IMR-90 (cell line): ENCODE results near the gene METTL22. TPM values are rescaled to one million over a fixed set of nuclear protein-coding genes. Genes with fewer than 3 reads are reported as not detected.

Experiments used
- ATAC-seq: fragments of 200-7000 bp; cut with Tn5 transposase; 2 replicates; pipeline ENCODE4 v1.9.1; 2020; ENCODE audit warnings: low read depth, mild to moderate bottlenecking, moderate library complexity
- BruUV-seq: library from RNA; stranded (reverse); fragments of 400-500 nt; replicated peaks from 2 replicates; lab custom pipeline; 2021; lab: Mats Ljungman, UMichigan
- CTCF ChIA-PET: fragments of 300-600 bp; formaldehyde crosslinking; extraction: SDS; loops from one replicate; lab custom pipeline; 2021; ENCODE audit warnings: antibody characterized with exemption; lab: Yijun Ruan, JAX
- POLR2A ChIA-PET: fragments of 300-600 bp; sonication (Branson Sonifier 250); formaldehyde crosslinking; loops from one replicate; lab custom pipeline; 2022; ENCODE audit warnings: antibody characterized with exemption; ENCODE audit not compliant: unreplicated experiment; lab: Charles Lee
- DNase-seq: peaks from one replicate; pipeline ENCODE4 v3.0.0; 2013
- H2AFZ ChIP-seq: replicated peaks from 2 replicates; pipeline ENCODE3; 2013; ENCODE audit warnings: low read length, mild to moderate bottlenecking; ENCODE audit not compliant: poor library complexity
- H2AK5ac ChIP-seq: 2 replicates; pipeline ENCODE4 v1.6.1; 2013; ENCODE audit warnings: low read depth, low read length, inconsistent platforms
- H2AK9ac ChIP-seq: replicated peaks from 2 replicates; pipeline ENCODE3; 2013; ENCODE audit warnings: mild to moderate bottlenecking, low read depth, low read length, moderate library complexity; ENCODE audit not compliant: poor library complexity
- H2BK120ac ChIP-seq: 2 replicates; pipeline ENCODE4 v1.6.1; 2013; ENCODE audit warnings: low read depth, low read length, inconsistent platforms
- H2BK15ac ChIP-seq: 3 replicates; pipeline ENCODE4 v1.6.1; 2013; ENCODE audit warnings: low read depth, low read length, inconsistent platforms
- H2BK20ac ChIP-seq: 2 replicates; pipeline ENCODE4 v1.6.1; 2013; ENCODE audit warnings: low read depth, mild to moderate bottlenecking, inconsistent platforms, low read length, moderate library complexity
- H2BK5ac ChIP-seq: 2 replicates; pipeline ENCODE4 v1.6.1; 2013; ENCODE audit warnings: mild to moderate bottlenecking, low read depth, low read length, inconsistent platforms; ENCODE audit not compliant: poor library complexity, severe bottlenecking
- H3K14ac ChIP-seq: replicated peaks from 2 replicates; pipeline ENCODE4 v1.6.1; 2013; ENCODE audit warnings: low read depth, low read length, inconsistent platforms
- H3K18ac ChIP-seq: 2 replicates; pipeline ENCODE4 v1.6.1; 2013; ENCODE audit warnings: low read depth, low read length, control low read depth
- H3K23ac ChIP-seq: 2 replicates; pipeline ENCODE4 v1.6.1; 2013; ENCODE audit warnings: low read depth, low read length, inconsistent platforms
- H3K27ac ChIP-seq: 2 replicates; pipeline ENCODE4 v1.5.1; 2013; ENCODE audit warnings: mild to moderate bottlenecking, control low read depth, low read length; ENCODE audit not compliant: insufficient read depth
- H3K27me3 ChIP-seq: 2 replicates; pipeline ENCODE4 v1.6.1; 2013; ENCODE audit warnings: low read length; ENCODE audit not compliant: control insufficient read depth, insufficient read depth
- H3K36me3 ChIP-seq: 2 replicates; pipeline ENCODE4 v1.6.1; 2013; ENCODE audit warnings: low read length, mixed read lengths; ENCODE audit not compliant: control insufficient read depth, insufficient read depth
- H3K4ac ChIP-seq: 2 replicates; pipeline ENCODE4 v1.6.1; 2013; ENCODE audit warnings: low read depth, low read length, inconsistent platforms
- H3K4me1 ChIP-seq: 2 replicates; pipeline ENCODE4 v1.6.1; 2013; ENCODE audit warnings: low read length, mixed read lengths; ENCODE audit not compliant: control insufficient read depth, insufficient read depth
- H3K4me2 ChIP-seq: 2 replicates; pipeline ENCODE4 v1.6.1; 2013; ENCODE audit warnings: low read depth, mild to moderate bottlenecking, control low read depth, low read length, moderate library complexity
- H3K4me3 ChIP-seq: 2 replicates; pipeline ENCODE4 v1.5.1; 2013; ENCODE audit warnings: low read depth, mild to moderate bottlenecking, control low read depth, low read length, moderate library complexity; ENCODE audit not compliant: insufficient read depth
- H3K56ac ChIP-seq: 2 replicates; pipeline ENCODE4 v1.6.1; 2013; ENCODE audit warnings: low read length, inconsistent platforms; ENCODE audit not compliant: insufficient read depth; ENCODE audit errors: extremely low read depth
- H3K79me1 ChIP-seq, 2 experiments: 2 replicates each; pipeline ENCODE4 v1.6.1; 2013; ENCODE audit warnings: low read length in 2 of 2, inconsistent platforms in 1 of 2, low read depth in 1 of 2
- H3K9ac ChIP-seq: 2 replicates; pipeline ENCODE4 v1.6.1; 2013; ENCODE audit warnings: low read depth, low read length, control low read depth
- H3K9me1 ChIP-seq: 2 replicates; pipeline ENCODE4 v1.6.1; 2013; ENCODE audit warnings: low read length, inconsistent platforms; ENCODE audit not compliant: insufficient read depth
- H3K9me3 ChIP-seq: 2 replicates; pipeline ENCODE4 v1.6.1; 2013; ENCODE audit warnings: low read length; ENCODE audit not compliant: control insufficient read depth, insufficient read depth
- H4K20me1 ChIP-seq: 2 replicates; pipeline ENCODE4 v1.6.1; 2013; ENCODE audit warnings: low read length, inconsistent platforms; ENCODE audit not compliant: insufficient read depth
- H4K5ac ChIP-seq: 2 replicates; pipeline ENCODE4 v1.6.1; 2013; ENCODE audit warnings: mild to moderate bottlenecking, low read depth, low read length, control low read depth
- H4K8ac ChIP-seq, 2 experiments: 2 replicates each; pipeline ENCODE4 v1.6.1; 2013; ENCODE audit warnings: low read depth in 2 of 2, low read length in 2 of 2, control low read depth in 1 of 2, inconsistent platforms in 1 of 2
- H4K91ac ChIP-seq: 2 replicates; pipeline ENCODE4 v1.6.1; 2013; ENCODE audit warnings: low read depth, low read length, inconsistent platforms; ENCODE audit not compliant: insufficient read depth
- BHLHE40 ChIP-seq: fragments of 150-350 bp; IDR thresholded peaks from 2 replicates; pipeline ENCODE4 v1.6.1; 2016; ENCODE audit warnings: mild to moderate bottlenecking, low read depth, low read length
- CEBPB ChIP-seq: IDR thresholded peaks from 2 replicates; pipeline ENCODE4 v1.6.1; 2012; ENCODE audit warnings: low read depth, low read length, improper control_type of control experiment
- CHD1 ChIP-seq: IDR thresholded peaks from 2 replicates; pipeline ENCODE4 v1.6.1; 2012; ENCODE audit warnings: low read depth, low read length, improper control_type of control experiment
- ELK1 ChIP-seq: fragments of 150-350 bp; IDR thresholded peaks from 2 replicates; pipeline ENCODE4 v1.6.1; 2016; ENCODE audit warnings: low read depth, mild to moderate bottlenecking, low read length, moderate library complexity, borderline replicate concordance
- FOS ChIP-seq: fragments of 150-350 bp; IDR thresholded peaks from 2 replicates; pipeline ENCODE4 v1.6.1; 2016; ENCODE audit warnings: low read depth, low read length
- MAFK ChIP-seq: IDR thresholded peaks from 2 replicates; pipeline ENCODE4 v1.6.1; 2012; ENCODE audit warnings: low read depth, low read length, improper control_type of control experiment
- MAZ ChIP-seq: IDR thresholded peaks from 2 replicates; pipeline ENCODE4 v1.6.1; 2012; ENCODE audit warnings: low read depth, mild to moderate bottlenecking, low read length, improper control_type of control experiment, moderate library complexity, borderline replicate concordance
- MXI1 ChIP-seq: IDR thresholded peaks from 2 replicates; pipeline ENCODE4 v1.6.1; 2012; ENCODE audit warnings: low read depth, mild to moderate bottlenecking, low read length, moderate library complexity, borderline replicate concordance
- NFE2L2 ChIP-seq: fragments of 150-350 bp; IDR thresholded peaks from 2 replicates; pipeline ENCODE4 v1.6.1; 2016; ENCODE audit warnings: low read depth, mild to moderate bottlenecking, low read length
- POLR2A ChIP-seq: IDR thresholded peaks from 2 replicates; pipeline ENCODE4 v1.6.1; 2012; ENCODE audit warnings: mild to moderate bottlenecking, low read depth, low read length
- RCOR1 ChIP-seq: IDR thresholded peaks from 2 replicates; pipeline ENCODE4 v1.6.1; 2012; ENCODE audit warnings: mild to moderate bottlenecking, low read length, improper control_type of control experiment; ENCODE audit not compliant: insufficient replicate concordance
- RFX5 ChIP-seq: IDR thresholded peaks from 2 replicates; pipeline ENCODE4 v1.8.0; 2012; ENCODE audit warnings: low read depth, mild to moderate bottlenecking, low read length, moderate library complexity
- WGBS, 2 experiments: methylation state at CpG; one replicate each; pipeline versions ENCODE4 v1.1.5 to v1.1.7; 2013; ENCODE audit warnings: missing lambda C conversion rate in 2 of 2; ENCODE audit not compliant: insufficient read length in 1 of 2; ENCODE audit errors: extremely low coverage in 2 of 2; 5-methylcytosine and 5-hydroxymethylcytosine counted together
- dilution Hi-C: fragments of 300-500 bp; cut with HindIII; formaldehyde crosslinking; loops from one replicate; pipeline ENCODE4 v1.14.3; 2018; ENCODE audit warnings: low sequenced_read_pairs; ENCODE audit not compliant: unreplicated experiment
- in situ Hi-C: fragments of 300-500 bp; cut with MboI; formaldehyde crosslinking; loops from 3 replicates; pipeline ENCODE4 v1.14.3; 2019; ENCODE audit warnings: low sequenced_read_pairs, inconsistent platforms, mixed read lengths
- intact Hi-C: fragments of 100-400 bp; cut with micrococcal nuclease; formaldehyde crosslinking; loops from 2 replicates; pipeline ENCODE4 v1.10.0; 2022
- polyA plus RNA-seq, 3 experiments: library from polyadenylated mRNA; depleted of rRNA; stranded (reverse); fragments of >200 nt; gene quantifications; 2 replicates each; pipeline ENCODE4 v1.2.3, GENCODE V29; 2012; ENCODE audit warnings: low replicate concordance in 1 of 3
- total RNA-seq: library from RNA; depleted of rRNA; stranded (reverse); fragments of >200 nt; gene quantifications from 2 replicates; pipeline ENCODE4 v1.2.3, GENCODE V29; 2012
- TF ChIP-seq, protein P1 (sequence below): conservative IDR thresholded peaks from 2 replicates; pipeline ENCODE4 v1.5.1; 2012; ENCODE audit warnings: mild to moderate bottlenecking, low read depth, low read length, improper control_type of control experiment
- TF ChIP-seq, protein P2 (sequence below): fragments of 150-350 bp; IDR thresholded peaks from 2 replicates; pipeline ENCODE4 v1.6.1; 2017; ENCODE audit warnings: mild to moderate bottlenecking, antibody characterized with exemption, low read length, low read depth

METTL22 gene
- total and polyA plus RNA-seq, 2 of the 4 experiments (the other 2 are of a cell fraction), result 27.2 to 51.2 TPM

DNA sequence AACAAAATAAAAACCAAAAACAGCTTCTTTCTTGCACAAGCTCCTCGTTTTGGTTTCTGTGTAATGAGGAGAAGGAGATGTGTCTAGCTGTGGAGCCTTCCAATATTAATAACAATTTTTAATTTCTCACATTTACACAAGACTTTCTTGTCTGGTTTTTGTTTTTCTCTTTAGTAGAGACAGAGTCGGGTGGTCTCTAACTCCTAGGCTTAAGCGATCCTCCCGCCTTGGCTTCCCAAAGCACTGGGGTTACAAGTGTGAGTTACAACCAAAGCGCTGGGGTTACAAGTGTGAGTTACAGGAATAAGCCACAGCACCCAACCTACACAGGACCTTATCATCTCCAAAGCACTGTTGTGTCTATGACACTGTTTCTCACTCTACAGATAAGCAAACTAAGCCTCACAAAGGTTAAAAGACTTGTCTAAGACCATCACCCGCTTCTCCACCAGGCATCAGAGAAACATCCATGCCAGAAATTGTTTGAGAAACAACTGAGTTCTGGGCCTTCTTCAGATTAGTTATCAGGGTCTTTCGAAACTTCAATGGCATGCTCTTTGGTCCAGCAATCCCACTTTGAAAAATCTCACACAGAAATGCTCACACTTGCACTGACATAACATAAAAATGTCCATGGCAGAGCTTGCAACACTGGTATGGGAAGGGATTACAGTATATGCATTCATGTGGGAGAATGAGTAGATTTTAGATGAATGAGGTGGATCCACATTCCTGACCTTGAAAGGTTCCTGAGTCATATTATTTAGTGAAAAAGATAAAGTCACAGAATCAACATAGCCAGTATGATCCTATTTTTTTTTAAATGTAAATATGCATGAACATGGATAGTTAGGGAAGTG lies 56.8 kb downstream of the METTL22 start:
- H2BK20ac ChIP-seq, result no peak overlapping the region
- ChIA-PET POLR2A (no interaction called here), CTCF (no interaction called here)
- ATAC-seq, result peak; percentile 15
- H2BK5ac ChIP-seq, result no peak overlapping the region
- H3K36me3 ChIP-seq, result no peaks in the 10 kb centered on the region
- H2AK9ac ChIP-seq, result no peak overlapping the region
- no peaks in the 10 kb centered on the region for H3K79me1 ChIP-seq
- no peak for TF ChIP-seq POLR2A
- no peak for TF ChIP-seq ELK1
- no peak for TF ChIP-seq MAFK
- no peak for TF ChIP-seq BHLHE40
- no peak for TF ChIP-seq MXI1
- TF ChIP-seq CHD1, result no peak
- peak; percentile 27; the same call in 1 of the 2 replicates for TF ChIP-seq FOS
- TF ChIP-seq, protein P1, sequence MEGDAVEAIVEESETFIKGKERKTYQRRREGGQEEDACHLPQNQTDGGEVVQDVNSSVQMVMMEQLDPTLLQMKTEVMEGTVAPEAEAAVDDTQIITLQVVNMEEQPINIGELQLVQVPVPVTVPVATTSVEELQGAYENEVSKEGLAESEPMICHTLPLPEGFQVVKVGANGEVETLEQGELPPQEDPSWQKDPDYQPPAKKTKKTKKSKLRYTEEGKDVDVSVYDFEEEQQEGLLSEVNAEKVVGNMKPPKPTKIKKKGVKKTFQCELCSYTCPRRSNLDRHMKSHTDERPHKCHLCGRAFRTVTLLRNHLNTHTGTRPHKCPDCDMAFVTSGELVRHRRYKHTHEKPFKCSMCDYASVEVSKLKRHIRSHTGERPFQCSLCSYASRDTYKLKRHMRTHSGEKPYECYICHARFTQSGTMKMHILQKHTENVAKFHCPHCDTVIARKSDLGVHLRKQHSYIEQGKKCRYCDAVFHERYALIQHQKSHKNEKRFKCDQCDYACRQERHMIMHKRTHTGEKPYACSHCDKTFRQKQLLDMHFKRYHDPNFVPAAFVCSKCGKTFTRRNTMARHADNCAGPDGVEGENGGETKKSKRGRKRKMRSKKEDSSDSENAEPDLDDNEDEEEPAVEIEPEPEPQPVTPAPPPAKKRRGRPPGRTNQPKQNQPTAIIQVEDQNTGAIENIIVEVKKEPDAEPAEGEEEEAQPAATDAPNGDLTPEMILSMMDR, result no peak
- peak; percentile 93 for TF ChIP-seq CEBPB
- TF ChIP-seq, protein P2, sequence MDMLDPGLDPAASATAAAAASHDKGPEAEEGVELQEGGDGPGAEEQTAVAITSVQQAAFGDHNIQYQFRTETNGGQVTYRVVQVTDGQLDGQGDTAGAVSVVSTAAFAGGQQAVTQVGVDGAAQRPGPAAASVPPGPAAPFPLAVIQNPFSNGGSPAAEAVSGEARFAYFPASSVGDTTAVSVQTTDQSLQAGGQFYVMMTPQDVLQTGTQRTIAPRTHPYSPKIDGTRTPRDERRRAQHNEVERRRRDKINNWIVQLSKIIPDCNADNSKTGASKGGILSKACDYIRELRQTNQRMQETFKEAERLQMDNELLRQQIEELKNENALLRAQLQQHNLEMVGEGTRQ, result no peak
- no peak for TF ChIP-seq NFE2L2
- TF ChIP-seq MAZ, result no peak
- no peak for TF ChIP-seq RFX5
- no peak for TF ChIP-seq RCOR1
- no peaks in the 10 kb centered on the region for H3K27me3 ChIP-seq
- H3K14ac ChIP-seq, result no peak overlapping the region
- H4K91ac ChIP-seq, result no peak overlapping the region
- H4K5ac ChIP-seq, result no peak overlapping the region
- H2AK5ac ChIP-seq, result no peak overlapping the region
- no peak overlapping the region for H4K8ac ChIP-seq
- H2BK120ac ChIP-seq, result no peak overlapping the region
- no peak overlapping the region for H3K18ac ChIP-seq
- BruUV-seq, result TSS peak; percentile 30
- no peak overlapping the region for H2BK15ac ChIP-seq
- no peak overlapping the region for H2AFZ ChIP-seq
- H3K56ac ChIP-seq, result no peak overlapping the region
- no peak overlapping the region for H3K23ac ChIP-seq
- H3K4me1 ChIP-seq, result peaks cover 5% of the 10 kb centered on the region
- peak; percentile 80 for DNase-seq
- no CpG with 5 or more reads among the region's 7 CpGs for WGBS, 2 experiments
- no peak overlapping the region for H3K4me2 ChIP-seq
- H3K27ac ChIP-seq, result no peak overlapping the region
- H3K4me3 ChIP-seq, result no peak overlapping the region
- H3K9me3 ChIP-seq, result peaks cover 2% of the 10 kb centered on the region; the same call in 1 of the 2 replicates
- H3K4ac ChIP-seq, result no peak overlapping the region
- dilution Hi-C loops, result no loop called here
- in situ Hi-C loops, result no loop called here
- no peak overlapping the region for H3K9ac ChIP-seq
- no peaks in the 10 kb centered on the region; the same call in 1 of the 2 replicates for H3K9me1 ChIP-seq
- intact Hi-C loops, result loop anchor here (1.0 kb wide), 1 partner anchor 74 kb away; no protein-coding TSS in a partner anchor
- no peaks in the 10 kb centered on the region for H4K20me1 ChIP-seq
